Panc1 (cell line): Measurements from ENCODE around the gene IGF1R. TPM values are rescaled to one million over a fixed set of nuclear protein-coding genes. Genes with fewer than 3 reads are reported as not detected.

Experiments
- ATAC-seq: fragments of 200-7000 bp; cut with Tn5 transposase; 2 replicates; pipeline ENCODE4 v1.9.1; 2020; ENCODE audit warnings: mild to moderate bottlenecking, moderate library complexity
- BruUV-seq: library from RNA; stranded (reverse); fragments of 400-500 nt; replicated peaks from 2 replicates; lab custom pipeline; 2021; lab: Mats Ljungman, UMichigan
- CTCF ChIA-PET: fragments of 300-600 bp; sonication (Branson Sonifier 250); formaldehyde crosslinking; loops from one replicate; lab custom pipeline; 2022; ENCODE audit warnings: antibody characterized with exemption; lab: Charles Lee
- POLR2A ChIA-PET: fragments of 300-600 bp; sonication (Branson Sonifier 250); formaldehyde crosslinking; loops from one replicate; lab custom pipeline; 2022; ENCODE audit warnings: antibody characterized with exemption; lab: Charles Lee
- DNase-seq: peaks from one replicate; pipeline ENCODE4 v3.0.0-alpha.2; 2010; ENCODE audit warnings: low read depth, low spot score
- H3K27ac ChIP-seq: 2 replicates; pipeline ENCODE4 v1.5.1; 2011; ENCODE audit warnings: mild to moderate bottlenecking, low read length, inconsistent platforms
- H3K27me3 ChIP-seq: fragments of 200-500 bp; sonication (Bioruptor generic); 2 replicates; pipeline ENCODE4 v1.6.0; 2014; ENCODE audit warnings: low read length, inconsistent platforms; ENCODE audit not compliant: control insufficient read depth, insufficient read depth
- H3K36me3 ChIP-seq: fragments of 200-500 bp; sonication (Bioruptor generic); 2 replicates; pipeline ENCODE4 v1.5.1; 2014; ENCODE audit warnings: inconsistent platforms, mild to moderate bottlenecking, low read length, moderate library complexity; ENCODE audit not compliant: control insufficient read depth, insufficient read depth
- H3K4me1 ChIP-seq: 2 replicates; pipeline ENCODE4 v1.5.1; 2011; ENCODE audit warnings: inconsistent platforms, mild to moderate bottlenecking, low read length, moderate library complexity; ENCODE audit not compliant: control insufficient read depth, insufficient read depth
- H3K4me3 ChIP-seq, 2 experiments: 2 replicates each; pipeline ENCODE4 v1.5.1; 2011 to 2012; ENCODE audit warnings: low read depth in 2 of 2, low read length in 2 of 2, mild to moderate bottlenecking in 2 of 2, inconsistent platforms in 1 of 2, moderate library complexity in 1 of 2
- H3K9me3 ChIP-seq: fragments of 200-500 bp; sonication (Bioruptor generic); 2 replicates; pipeline ENCODE4 v1.5.1; 2014; ENCODE audit warnings: low read depth, mild to moderate bottlenecking, inconsistent platforms, low read length, moderate library complexity; ENCODE audit not compliant: control insufficient read depth, insufficient read depth
- CTCF ChIP-seq: fragments of 450-650 bp; IDR thresholded peaks from 2 replicates; pipeline ENCODE4 v1.5.1; 2017; ENCODE audit warnings: mild to moderate bottlenecking
- POLR2AphosphoS5 ChIP-seq: IDR thresholded peaks from 2 replicates; pipeline ENCODE4 v1.6.1; 2012; ENCODE audit warnings: mild to moderate bottlenecking, low read depth, low read length, moderate library complexity
- REST ChIP-seq, 2 experiments: IDR thresholded peaks; 2 replicates each; pipeline ENCODE4 v1.6.1; 2011 to 2012; ENCODE audit warnings: low read depth in 2 of 2, control low read depth in 1 of 2, low read length in 1 of 2, mild to moderate bottlenecking in 1 of 2, moderate library complexity in 1 of 2; ENCODE audit not compliant: insufficient read depth in 1 of 2
- SIN3A ChIP-seq: IDR thresholded peaks from 2 replicates; pipeline ENCODE4 v1.6.1; 2012; ENCODE audit warnings: low read depth, mild to moderate bottlenecking, low read length, moderate library complexity, borderline replicate concordance; ENCODE audit not compliant: insufficient read depth
- TCF7L2 ChIP-seq: IDR thresholded peaks from 2 replicates; pipeline ENCODE4 v1.6.1; 2011; ENCODE audit warnings: mild to moderate bottlenecking, low read depth, low read length, inconsistent platforms
- in situ Hi-C: cut with HindIII; loops from 2 replicates; pipeline ENCODE4 v1.10.0; 2016; ENCODE audit warnings: low sequenced_read_pairs, low pct_unique_long_range_greater_than_20kb
- intact Hi-C: fragments of 100-400 bp; cut with micrococcal nuclease; formaldehyde crosslinking; loops from one replicate; pipeline ENCODE4 v1.10.0; 2022; ENCODE audit not compliant: unreplicated experiment
- total RNA-seq: library from RNA; stranded (reverse); gene quantifications from one replicate; pipeline ENCODE4 v1.2.1, GENCODE V29; 2021; ENCODE audit not compliant: unreplicated experiment

IGF1R gene
- total RNA-seq, 1 experiment from 2014 or later = 77.1 TPM

- POLR2A ChIA-PET = no interaction called here
- no TSS peak for BruUV-seq
- H3K27me3 ChIP-seq = no peaks in the 10 kb centered on the region
- H3K9me3 ChIP-seq = no peaks in the 10 kb centered on the region
- ATAC-seq (0 out of 2 replicates have a peak, but pooled peaks have one; percentile 9), DNase-seq (no peak)
- H3K4me1 ChIP-seq = peaks cover 77% of the 10 kb centered on the region
- TF ChIP-seq SIN3A (no peak), POLR2AphosphoS5 (no peak), CTCF (no peak), REST (IDR thresholded peaks at IDR 0.05; ENCODE audit: insufficient read depth in 1 of 2, low read depth in 2 of 2, low read length in 1 of 2) (no peak), TCF7L2 (no peak)
- intact Hi-C loops (no loop called here), in situ Hi-C loops (no loop called here)
- peak overlapping the region in 1 of 2 experiments; percentile 25; a peak in 2 of 4 replicates for H3K4me3 ChIP-seq
- CTCF ChIA-PET = interaction anchor here (0.6 to 0.7 kb wide), 2 partner anchors 8 to 442 kb away, joined by 3 to 9 read pairs; no protein-coding TSS in a partner anchor
- H3K27ac ChIP-seq = peak overlapping the region; percentile 71
- no peaks in the 10 kb centered on the region for H3K36me3 ChIP-seq
These were observed 69.6 kb downstream of the IGF1R start for GRCh38 chr15:98717942-98718341.

DNA sequence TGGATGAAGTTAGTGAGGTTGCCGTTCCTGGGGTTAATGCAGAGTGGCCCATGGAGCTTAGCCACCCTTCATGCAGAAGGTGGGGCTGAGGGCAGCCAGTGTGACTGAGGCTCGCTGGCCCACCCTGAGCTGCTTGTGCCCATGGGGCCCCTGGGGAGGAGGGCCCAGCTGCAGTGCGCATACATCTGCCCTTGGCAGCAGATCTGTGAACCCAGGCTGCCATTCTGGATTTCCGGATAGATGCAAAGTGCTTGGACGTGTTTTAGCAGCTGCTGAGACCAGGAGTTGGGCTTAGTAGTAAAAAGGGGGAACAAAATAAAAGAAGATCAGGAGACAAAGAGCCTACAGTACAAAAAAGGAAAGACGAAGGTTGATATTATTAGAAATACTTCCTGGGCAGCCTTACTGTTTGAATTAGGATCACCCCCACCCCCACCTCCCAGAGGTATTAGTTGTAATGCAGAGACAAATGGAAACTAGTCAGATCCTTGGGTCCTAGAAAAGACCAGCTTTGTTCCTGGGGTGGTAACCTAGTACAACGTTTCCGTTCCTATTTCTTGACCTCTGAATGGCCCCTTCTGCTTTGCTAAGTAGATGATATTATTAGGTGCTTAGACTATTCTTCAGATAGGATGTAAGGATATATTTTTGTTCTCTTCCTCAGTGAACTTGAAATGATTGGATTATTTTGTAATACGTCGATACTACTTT lies 70.2 kb downstream of the IGF1R start:
- H3K36me3 ChIP-seq = no peaks in the 10 kb centered on the region
- DNase-seq (no peak), ATAC-seq (no peak)
- TF ChIP-seq POLR2AphosphoS5 = no peak
- no peak for TF ChIP-seq REST (IDR thresholded peaks at IDR 0.05; ENCODE audit: insufficient read depth in 1 of 2, low read depth in 2 of 2, low read length in 1 of 2)
- no peak for TF ChIP-seq SIN3A
- no peak for TF ChIP-seq TCF7L2
- TF ChIP-seq CTCF = no peak
- no peaks in the 10 kb centered on the region for H3K9me3 ChIP-seq
- peaks cover 83% of the 10 kb centered on the region for H3K4me1 ChIP-seq
- BruUV-seq = no TSS peak
- H3K27me3 ChIP-seq = no peaks in the 10 kb centered on the region
- peak overlapping the region; percentile 71 for H3K27ac ChIP-seq
- ChIA-PET CTCF (interaction anchor here (0.6 to 0.7 kb wide), 2 partner anchors 8 to 443 kb away, joined by 3 to 9 read pairs; no protein-coding TSS in a partner anchor), POLR2A (no interaction called here)
- H3K4me3 ChIP-seq = peak overlapping the region in 1 of 2 experiments; percentile 25; a peak in 1 of 4 replicates
- in situ Hi-C loops (no loop called here), intact Hi-C loops (no loop called here)
